MCF 10A (cell line): ENCODE measurements around the gene APCDD1L. TPM values are rescaled to one million over a fixed set of nuclear protein-coding genes. Genes with fewer than 3 reads are reported as not detected.

ENCODE experiments used
- BruUV-seq: library from RNA; stranded (reverse); fragments of 400-500 nt; replicated peaks from 2 replicates; lab custom pipeline; 2021; lab: Mats Ljungman, UMichigan
- CTCF ChIA-PET: fragments of 300-600 bp; sonication (Branson Sonifier 250); formaldehyde crosslinking; extraction: SDS; loops from one replicate; lab custom pipeline; 2021; ENCODE audit warnings: antibody characterized with exemption, inconsistent platforms; lab: Yijun Ruan, JAX
- POLR2A ChIA-PET: fragments of 300-600, 350-650 bp; sonication (Branson Sonifier 250); formaldehyde crosslinking; extraction: SDS; loops from one replicate; lab custom pipeline; 2020; ENCODE audit warnings: antibody characterized with exemption, inconsistent platforms; lab: Yijun Ruan, JAX
- DNase-seq: peaks from one replicate; pipeline ENCODE4 v3.0.0-alpha.2; 2018; ENCODE audit not compliant: unreplicated experiment
- H3K27ac Mint-ChIP-seq: one replicate; pipeline ENCODE4 v1.8.0; 2022; ENCODE audit warnings: mild to moderate bottlenecking, low read depth, mixed read lengths; ENCODE audit not compliant: unreplicated experiment
- H3K27me3 Mint-ChIP-seq: one replicate; pipeline ENCODE4 v1.8.0; 2022; ENCODE audit warnings: mixed read lengths; ENCODE audit not compliant: insufficient read depth, unreplicated experiment
- H3K36me3 Mint-ChIP-seq: one replicate; pipeline ENCODE4 v1.8.0; 2022; ENCODE audit warnings: mild to moderate bottlenecking, moderate library complexity, mixed read lengths; ENCODE audit not compliant: insufficient read depth, unreplicated experiment
- H3K4me1 Mint-ChIP-seq: one replicate; pipeline ENCODE4 v1.8.0; 2022; ENCODE audit warnings: mixed read lengths; ENCODE audit not compliant: insufficient read depth, unreplicated experiment
- H3K4me3 Mint-ChIP-seq: one replicate; pipeline ENCODE4 v1.8.0; 2022; ENCODE audit warnings: mild to moderate bottlenecking, moderate library complexity, mixed read lengths; ENCODE audit not compliant: unreplicated experiment
- H3K9me3 Mint-ChIP-seq: one replicate; pipeline ENCODE4 v1.8.0; 2022; ENCODE audit warnings: mixed read lengths; ENCODE audit not compliant: unreplicated experiment
- CTCF ChIP-seq: fragments of 200-600 bp; IDR thresholded peaks from one replicate; pipeline ENCODE4 v1.8.0; 2022; ENCODE audit warnings: antibody characterized with exemption, mild to moderate bottlenecking; ENCODE audit not compliant: unreplicated experiment
- intact Hi-C: fragments of 100-400 bp; cut with micrococcal nuclease; formaldehyde crosslinking; loops from 2 replicates; pipeline ENCODE4 v1.14.1; 2022
- total RNA-seq: library from RNA; stranded (reverse); gene quantifications from 2 replicates; pipeline ENCODE4 v1.2.3, GENCODE V29; 2022

Gene APCDD1L
- total RNA-seq, 1 experiment from 2014 or later: 0.86 TPM

GRCh38 chr20:58469616-58470015 lies 45.6 kb downstream of the APCDD1L start:
- Mint-ChIP-seq H3K36me3 (no peaks in the 10 kb centered on the region), H3K4me3 (no peak overlapping the region), H3K4me1 (no peaks in the 10 kb centered on the region), H3K9me3 (no peaks in the 10 kb centered on the region), H3K27me3 (no peaks in the 10 kb centered on the region), H3K27ac (no peak overlapping the region)
- intact Hi-C loops: no loop called here
- POLR2A ChIA-PET: interaction anchor here (0.7 kb wide), 1 partner anchor 1503 kb away, joined by 3 read pairs; no protein-coding TSS in a partner anchor
- no peak for TF ChIP-seq CTCF
- CTCF ChIA-PET: interaction anchor here (0.9 kb wide), 1 partner anchor 11 kb away, joined by 3 read pairs; no protein-coding TSS in a partner anchor
- no TSS peak for BruUV-seq
- DNase-seq: no peak

- ChIA-PET CTCF (no interaction called here), POLR2A (no interaction called here)
- Mint-ChIP-seq H3K36me3 (no peaks in the 10 kb centered on the region), H3K4me3 (no peak overlapping the region), H3K4me1 (no peaks in the 10 kb centered on the region), H3K27me3 (no peaks in the 10 kb centered on the region), H3K9me3 (no peaks in the 10 kb centered on the region), H3K27ac (peak overlapping the region; percentile 68)
- BruUV-seq: no TSS peak
- no peak for DNase-seq
- no peak for TF ChIP-seq CTCF
- intact Hi-C loops: no loop called here
Observed at GRCh38 chr20:58467572-58468527, 47.3 kb downstream of the APCDD1L start.

GRCh38 chr20:58466729-58467571 lies 48.2 kb downstream of the APCDD1L start:
- Mint-ChIP-seq H3K4me3 (no peak overlapping the region), H3K4me1 (peaks cover 1% of the 10 kb centered on the region), H3K9me3 (no peaks in the 10 kb centered on the region), H3K27me3 (no peaks in the 10 kb centered on the region), H3K36me3 (no peaks in the 10 kb centered on the region), H3K27ac (no peak overlapping the region)
- no TSS peak for BruUV-seq
- ChIA-PET POLR2A (no interaction called here), CTCF (interaction anchor here (0.6 kb wide), 1 partner anchor 240 kb away, joined by 3 read pairs; no protein-coding TSS in a partner anchor)
- no peak for TF ChIP-seq CTCF
- intact Hi-C loops: no loop called here
- DNase-seq: no peak
